Mesendoderm (in vitro differentiated cells): Measurements from ENCODE around the gene CEP83. TPM values are rescaled to one million over a fixed set of nuclear protein-coding genes. Genes with fewer than 3 reads are reported as not detected.

Source experiments
- DNase-seq: peaks from one replicate; pipeline ENCODE4 v3.0.0; 2013
- H2AK5ac ChIP-seq: 2 replicates; pipeline ENCODE4 v1.6.1; 2013; ENCODE audit warnings: low read length, inconsistent platforms
- H2BK120ac ChIP-seq: 2 replicates; pipeline ENCODE4 v1.6.1; 2013; ENCODE audit warnings: low read depth, mild to moderate bottlenecking, low read length, moderate library complexity, mixed read lengths
- H2BK15ac ChIP-seq: replicated peaks from 2 replicates; pipeline ENCODE4 v1.6.1; 2013; ENCODE audit warnings: low read depth, mild to moderate bottlenecking, moderate library complexity
- H2BK5ac ChIP-seq: 2 replicates; pipeline ENCODE4 v1.6.1; 2013; ENCODE audit warnings: low read length, inconsistent platforms
- H3K18ac ChIP-seq: 2 replicates; pipeline ENCODE4 v1.6.1; 2013; ENCODE audit warnings: mild to moderate bottlenecking, low read length, mixed read lengths
- H3K23ac ChIP-seq: one replicate; pipeline ENCODE4 v1.6.1; 2013; ENCODE audit warnings: low read length
- H3K27ac ChIP-seq: 2 replicates; pipeline ENCODE4 v1.5.1; 2013; ENCODE audit warnings: low read depth, mild to moderate bottlenecking, inconsistent platforms, low read length, moderate library complexity
- H3K27me3 ChIP-seq: 2 replicates; pipeline ENCODE4 v1.6.1; 2013; ENCODE audit warnings: low read length, control low read depth, mild to moderate bottlenecking, inconsistent platforms; ENCODE audit not compliant: insufficient read depth, poor library complexity
- H3K36me3 ChIP-seq: 2 replicates; pipeline ENCODE4 v1.6.1; 2013; ENCODE audit warnings: low read length, inconsistent platforms; ENCODE audit not compliant: control insufficient read depth, insufficient read depth
- H3K4ac ChIP-seq: one replicate; pipeline ENCODE4 v1.6.1; 2013; ENCODE audit warnings: low read depth, mild to moderate bottlenecking, low read length, moderate library complexity
- H3K4me1 ChIP-seq: 2 replicates; pipeline ENCODE4 v1.6.1; 2013; ENCODE audit warnings: low read depth, low read length, inconsistent platforms; ENCODE audit not compliant: control insufficient read depth
- H3K4me2 ChIP-seq: 2 replicates; pipeline ENCODE4 v1.6.1; 2013; ENCODE audit warnings: low read length
- H3K4me3 ChIP-seq: 2 replicates; pipeline ENCODE4 v1.5.1; 2013; ENCODE audit warnings: mild to moderate bottlenecking, low read length
- H3K56ac ChIP-seq: one replicate; pipeline ENCODE4 v1.6.1; 2013; ENCODE audit warnings: low read length
- H3K79me1 ChIP-seq: 2 replicates; pipeline ENCODE4 v1.6.1; 2013; ENCODE audit warnings: low read length, inconsistent platforms
- H3K79me2 ChIP-seq: 2 replicates; pipeline ENCODE4 v1.6.1; 2013; ENCODE audit warnings: mild to moderate bottlenecking, low read length; ENCODE audit not compliant: control insufficient read depth, insufficient read depth
- H3K9ac ChIP-seq: 2 replicates; pipeline ENCODE4 v1.6.1; 2013; ENCODE audit warnings: low read length, inconsistent platforms
- H4K5ac ChIP-seq: one replicate; pipeline ENCODE4 v1.6.1; 2013; ENCODE audit warnings: low read length
- H4K8ac ChIP-seq: one replicate; pipeline ENCODE4 v1.6.1; 2013; ENCODE audit warnings: low read depth, mild to moderate bottlenecking, control low read depth, low read length, moderate library complexity
- WGBS: extraction: QIAGEN DNeasy Blood & Tissue Kit; methylation state at CpG from one replicate; pipeline ENCODE4 v1.1.7; 2013; ENCODE audit warnings: low lambda C conversion rate, missing lambda C conversion rate; ENCODE audit not compliant: insufficient coverage; ENCODE audit errors: extremely low coverage; 5-methylcytosine and 5-hydroxymethylcytosine counted together
- polyA plus RNA-seq, 2 experiments: library from polyadenylated mRNA; stranded (reverse); fragments of 200-250 nt; gene quantifications; one replicate each; pipeline ENCODE4 v1.2.3, GENCODE V29; 2013

Gene CEP83, protein sequence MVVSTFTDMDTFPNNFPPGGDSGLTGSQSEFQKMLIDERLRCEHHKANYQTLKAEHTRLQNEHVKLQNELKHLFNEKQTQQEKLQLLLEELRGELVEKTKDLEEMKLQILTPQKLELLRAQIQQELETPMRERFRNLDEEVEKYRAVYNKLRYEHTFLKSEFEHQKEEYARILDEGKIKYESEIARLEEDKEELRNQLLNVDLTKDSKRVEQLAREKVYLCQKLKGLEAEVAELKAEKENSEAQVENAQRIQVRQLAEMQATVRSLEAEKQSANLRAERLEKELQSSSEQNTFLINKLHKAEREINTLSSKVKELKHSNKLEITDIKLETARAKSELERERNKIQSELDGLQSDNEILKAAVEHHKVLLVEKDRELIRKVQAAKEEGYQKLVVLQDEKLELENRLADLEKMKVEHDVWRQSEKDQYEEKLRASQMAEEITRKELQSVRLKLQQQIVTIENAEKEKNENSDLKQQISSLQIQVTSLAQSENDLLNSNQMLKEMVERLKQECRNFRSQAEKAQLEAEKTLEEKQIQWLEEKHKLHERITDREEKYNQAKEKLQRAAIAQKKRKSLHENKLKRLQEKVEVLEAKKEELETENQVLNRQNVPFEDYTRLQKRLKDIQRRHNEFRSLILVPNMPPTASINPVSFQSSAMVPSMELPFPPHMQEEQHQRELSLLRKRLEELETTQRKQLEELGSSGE
- 12.5 TPM for polyA plus RNA-seq (2013, experiment 1 of 2)
- polyA plus RNA-seq (2013, experiment 2 of 2): 11.2 TPM

DNA sequence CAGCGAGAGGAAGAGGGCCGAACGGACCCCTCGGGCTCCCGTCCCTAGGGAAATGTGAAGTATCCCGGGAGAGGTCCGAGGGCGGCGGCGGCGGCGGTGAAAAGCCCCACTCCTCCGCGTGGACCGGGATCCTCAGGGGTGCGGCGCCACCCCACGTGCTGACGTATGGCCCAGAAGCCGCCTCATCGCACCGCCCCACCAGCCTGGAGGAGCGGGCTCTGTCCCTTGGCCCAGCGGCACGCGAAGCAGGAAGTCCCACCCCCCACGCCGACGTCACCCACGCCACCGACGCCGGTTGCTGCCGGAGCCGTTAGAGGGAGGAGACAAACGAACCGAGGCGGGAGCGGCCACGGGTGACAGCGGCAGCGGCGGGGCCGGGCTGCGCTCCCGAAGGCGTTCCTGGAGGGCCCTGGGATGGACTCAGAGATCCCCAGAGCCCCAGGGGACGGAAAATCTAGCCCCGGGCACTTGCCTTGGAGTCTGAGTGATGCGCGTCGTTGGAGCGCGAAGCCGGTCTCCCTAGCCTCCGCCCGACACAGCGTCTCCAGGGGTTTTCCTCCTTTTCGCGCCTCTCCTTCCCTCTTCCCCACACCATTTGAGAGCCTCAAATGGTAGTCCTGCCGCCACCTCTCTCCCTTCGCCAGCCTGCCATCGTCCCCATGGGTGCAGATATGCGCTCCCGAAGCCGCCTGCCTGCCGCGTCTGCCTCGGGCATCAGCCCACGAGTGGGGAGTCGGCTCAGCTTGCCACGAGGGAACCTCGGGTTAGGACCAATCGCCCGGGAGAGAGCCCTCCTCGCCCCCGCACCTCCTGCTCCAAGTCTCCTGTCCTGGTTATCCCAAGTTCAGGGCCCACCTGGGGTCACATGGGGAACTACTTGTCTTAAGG is at the start of gene CEP83:
TSS of gene CEP83 (minus strand) at position 140 of the 888 bp plus-strand sequence. CDS start 47,377 bp downstream, outside the sequence.
- peak within 1 kb of the TSS; percentile 98 for H3K56ac ChIP-seq
- no peaks in the 10 kb centered on the region for H3K27me3 ChIP-seq

DNA sequence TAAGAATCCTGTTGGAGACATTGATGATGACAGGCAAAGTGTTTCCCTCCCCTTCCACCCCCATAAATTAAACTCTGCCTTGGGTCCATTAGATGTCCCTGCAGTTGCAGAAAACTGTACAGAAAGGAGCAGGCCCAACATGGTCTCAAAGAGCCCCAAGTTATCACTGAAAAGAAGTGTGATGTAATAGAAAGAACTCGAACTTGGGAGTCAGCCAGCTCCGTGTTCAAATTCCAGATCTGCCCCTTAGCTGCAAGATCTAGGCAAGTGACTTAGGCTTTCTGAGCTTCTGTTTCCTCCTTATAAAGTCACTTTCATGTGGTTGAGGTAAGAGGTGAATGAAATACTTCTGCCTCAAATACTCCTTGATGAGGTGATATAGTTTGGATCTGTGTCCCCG is 49.6 kb upstream of the CEP83 start:
- Histone ChIP-seq H3K23ac (no peak overlapping the region), H3K27me3 (no peaks in the 10 kb centered on the region), H3K4ac (no peak overlapping the region), H2AK5ac (no peak overlapping the region), H3K79me2 (no peaks in the 10 kb centered on the region), H3K27ac (no peak overlapping the region), H4K8ac (no peak overlapping the region), H3K4me2 (no peak overlapping the region), H3K4me1 (no peaks in the 10 kb centered on the region), H2BK5ac (no peak overlapping the region), H3K79me1 (no peaks in the 10 kb centered on the region), H2BK15ac (no peak overlapping the region), H3K36me3 (no peaks in the 10 kb centered on the region), H3K56ac (no peak overlapping the region), H2BK120ac (no peak overlapping the region), H3K4me3 (no peak overlapping the region), H4K5ac (no peak overlapping the region), H3K9ac (no peak overlapping the region), H3K18ac (no peak overlapping the region)
- no peak for DNase-seq
- no CpG with 5 or more reads among the region's 3 CpGs for WGBS

More for the DNA sequence above, at the start of gene CEP83:
- DNase-seq: peak; percentile 91
- peaks cover 4% of the 10 kb centered on the region for H3K79me1 ChIP-seq
- WGBS: no CpG with 5 or more reads among the region's 77 CpGs
- peak within 1 kb of the TSS; percentile 1 for H3K4ac ChIP-seq
- peak within 1 kb of the TSS; percentile 49 for H3K4me2 ChIP-seq
- no peak within 1 kb of the TSS for H4K5ac ChIP-seq
- H4K8ac ChIP-seq: no peak within 1 kb of the TSS
- no peak within 1 kb of the TSS for H2AK5ac ChIP-seq
- no peaks in the 10 kb centered on the region for H3K79me2 ChIP-seq
- H2BK120ac ChIP-seq: no peak within 1 kb of the TSS
- no peaks in the 10 kb centered on the region for H3K4me1 ChIP-seq
- H3K36me3 ChIP-seq: no peaks in the 10 kb centered on the region
- peak within 1 kb of the TSS; percentile 15 for H3K27ac ChIP-seq
- H3K23ac ChIP-seq: no peak within 1 kb of the TSS
- H3K18ac ChIP-seq: peak within 1 kb of the TSS; percentile 29
- H3K4me3 ChIP-seq: peak within 1 kb of the TSS; percentile 89
- H2BK5ac ChIP-seq: peak within 1 kb of the TSS; percentile 29
- H3K9ac ChIP-seq: peak within 1 kb of the TSS; percentile 95
- H2BK15ac ChIP-seq: no peak within 1 kb of the TSS

DNA sequence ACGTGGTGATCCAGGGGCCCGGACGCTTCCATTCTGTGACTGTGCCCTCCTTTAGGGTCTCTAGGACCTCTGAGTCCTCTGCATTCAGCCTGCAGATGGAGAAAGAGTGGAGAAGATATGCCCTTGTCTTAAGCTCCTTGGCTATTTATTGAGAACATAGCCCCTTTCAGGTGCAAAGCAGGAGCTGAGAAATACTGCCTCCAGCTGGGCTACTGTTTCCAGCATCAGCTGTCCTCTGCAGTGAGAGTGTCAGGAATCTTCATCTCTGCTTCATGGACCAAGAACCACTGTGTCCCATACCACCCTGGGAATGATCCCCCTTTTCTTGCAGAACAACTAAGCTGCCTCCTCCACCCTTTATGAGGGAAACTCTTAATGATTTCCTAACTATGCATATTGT is 47.8 kb upstream of the CEP83 start:
- H2BK120ac ChIP-seq: no peak overlapping the region
- no peak overlapping the region for H4K8ac ChIP-seq
- H3K9ac ChIP-seq: no peak overlapping the region
- no peaks in the 10 kb centered on the region for H3K27me3 ChIP-seq
- H3K4me1 ChIP-seq: no peaks in the 10 kb centered on the region
- no peaks in the 10 kb centered on the region for H3K36me3 ChIP-seq
- H3K23ac ChIP-seq: no peak overlapping the region
- H4K5ac ChIP-seq: no peak overlapping the region
- H2BK5ac ChIP-seq: no peak overlapping the region
- no peak overlapping the region for H3K4me3 ChIP-seq
- no CpG with 5 or more reads among the region's 3 CpGs for WGBS
- no peak overlapping the region for H3K18ac ChIP-seq
- H3K4me2 ChIP-seq: no peak overlapping the region
- DNase-seq: peak; percentile 4
- H3K27ac ChIP-seq: no peak overlapping the region
- H3K79me2 ChIP-seq: no peaks in the 10 kb centered on the region
- no peak overlapping the region for H3K56ac ChIP-seq
- no peak overlapping the region for H2AK5ac ChIP-seq
- no peak overlapping the region for H3K4ac ChIP-seq
- H2BK15ac ChIP-seq: no peak overlapping the region
- H3K79me1 ChIP-seq: no peaks in the 10 kb centered on the region

DNA sequence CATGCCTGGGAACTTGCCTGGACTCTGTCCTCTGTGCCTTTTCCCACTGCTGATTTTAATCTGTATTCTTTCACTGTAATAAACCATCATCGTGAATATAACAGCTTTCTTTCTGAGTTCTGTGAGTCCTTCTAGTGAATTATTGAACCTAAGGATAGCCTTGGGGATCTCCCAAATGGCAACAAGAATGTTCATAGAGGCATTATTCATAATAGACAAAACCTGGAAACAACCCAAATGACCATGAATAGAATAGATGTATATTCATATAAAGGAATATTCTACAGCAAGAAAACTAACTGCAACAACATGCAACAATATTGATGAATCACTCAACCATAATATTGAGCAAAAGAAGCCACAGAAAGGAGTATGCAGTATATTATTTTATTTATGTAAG is 44.7 kb upstream of the CEP83 start:
- no peak overlapping the region for H2BK120ac ChIP-seq
- no peak overlapping the region for H4K8ac ChIP-seq
- no peak overlapping the region for H2BK15ac ChIP-seq
- no peak overlapping the region for H3K4me3 ChIP-seq
- no peak overlapping the region for H3K9ac ChIP-seq
- H3K36me3 ChIP-seq: no peaks in the 10 kb centered on the region
- no peaks in the 10 kb centered on the region for H3K4me1 ChIP-seq
- no peak overlapping the region for H3K4ac ChIP-seq
- H2BK5ac ChIP-seq: no peak overlapping the region
- H2AK5ac ChIP-seq: no peak overlapping the region
- H4K5ac ChIP-seq: no peak overlapping the region
- H3K27me3 ChIP-seq: no peaks in the 10 kb centered on the region
- H3K4me2 ChIP-seq: no peak overlapping the region
- no peak overlapping the region for H3K56ac ChIP-seq
- no peak overlapping the region for H3K23ac ChIP-seq
- H3K27ac ChIP-seq: no peak overlapping the region
- H3K79me2 ChIP-seq: no peaks in the 10 kb centered on the region
- DNase-seq: no peak
- WGBS: no CpG with 5 or more reads among the region's 1 CpG
- H3K18ac ChIP-seq: no peak overlapping the region
- no peaks in the 10 kb centered on the region for H3K79me1 ChIP-seq

DNA sequence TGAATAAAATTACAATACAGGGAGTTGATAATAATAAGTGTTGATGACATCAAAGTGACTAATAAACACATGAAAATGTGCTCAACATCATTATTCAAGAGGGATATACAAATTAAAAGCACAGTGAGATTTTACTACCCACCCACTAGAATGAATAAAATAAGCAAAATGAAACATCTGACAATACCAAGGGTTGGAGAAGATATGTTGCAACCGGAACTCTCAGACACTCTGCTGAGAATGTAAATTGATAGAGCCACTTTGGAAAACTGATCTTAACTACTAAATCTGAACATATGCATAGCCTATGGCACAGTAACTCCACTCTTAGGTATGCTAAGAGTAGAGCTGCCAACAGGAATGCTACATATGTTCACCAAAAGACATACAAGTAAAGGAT is 44.0 kb upstream of the CEP83 start:
- Histone ChIP-seq H4K8ac (no peak overlapping the region), H3K79me1 (no peaks in the 10 kb centered on the region), H3K36me3 (no peaks in the 10 kb centered on the region), H3K56ac (no peak overlapping the region), H3K4ac (no peak overlapping the region), H3K23ac (no peak overlapping the region), H3K79me2 (no peaks in the 10 kb centered on the region), H3K4me3 (no peak overlapping the region), H2BK5ac (no peak overlapping the region), H3K4me1 (no peaks in the 10 kb centered on the region), H3K27me3 (no peaks in the 10 kb centered on the region), H3K9ac (no peak overlapping the region), H4K5ac (no peak overlapping the region), H2BK15ac (no peak overlapping the region), H2AK5ac (no peak overlapping the region), H3K4me2 (no peak overlapping the region), H3K18ac (no peak overlapping the region), H2BK120ac (no peak overlapping the region), H3K27ac (no peak overlapping the region)
- no CpG with 5 or more reads among the region's 1 CpG for WGBS
- no peak for DNase-seq
